ENCODE measurements around the gene MST1. TPM values are rescaled to one million over a fixed set of nuclear protein-coding genes. Genes with fewer than 3 reads are reported as not detected.

MST1 gene
- total RNA-seq, 4 donors from 2014 or later: 11.7 to 23.7 (median 17.0) TPM

DNA sequence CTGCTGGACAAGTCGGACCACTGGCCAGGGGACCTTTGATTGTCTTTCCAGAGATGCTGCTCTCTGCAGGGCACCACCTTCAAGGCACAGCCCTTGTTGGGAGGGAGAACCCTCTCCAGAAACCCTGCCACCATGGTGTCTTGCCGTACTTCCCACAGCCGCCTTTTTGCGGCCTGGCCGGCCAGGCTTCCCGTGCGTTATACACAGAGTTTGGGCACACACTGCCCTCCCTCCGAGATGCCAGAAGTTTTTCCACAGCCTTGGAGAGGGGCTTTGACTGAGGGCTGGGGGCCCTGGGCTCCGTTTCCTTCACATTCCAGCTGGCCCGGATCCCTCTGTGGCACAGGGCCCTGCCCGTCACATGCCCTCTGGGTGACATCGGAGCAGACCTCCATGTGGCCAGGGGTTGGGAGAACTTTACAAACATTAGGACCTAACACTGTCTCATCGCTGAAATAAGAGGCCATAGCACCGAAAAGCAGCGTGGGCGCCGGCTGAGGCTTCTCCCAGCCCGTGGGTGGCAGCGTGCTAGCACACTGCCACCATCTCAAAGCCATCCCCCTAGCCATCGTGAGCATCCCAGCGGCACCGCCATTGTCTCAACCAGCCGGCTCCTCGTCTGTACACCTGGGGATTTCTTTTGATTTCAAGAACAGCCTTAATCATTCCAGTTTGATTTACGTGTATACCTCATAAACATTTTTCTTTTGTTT, 21.4 kb downstream of the MST1 start:
- no peaks in the 10 kb centered on the region for H3K36me3 ChIP-seq
- H3K4me3 ChIP-seq: no peak overlapping the region
- TF ChIP-seq EP300 (IDR thresholded peaks at IDR 0.05): no peak
- TF ChIP-seq, protein P1, sequence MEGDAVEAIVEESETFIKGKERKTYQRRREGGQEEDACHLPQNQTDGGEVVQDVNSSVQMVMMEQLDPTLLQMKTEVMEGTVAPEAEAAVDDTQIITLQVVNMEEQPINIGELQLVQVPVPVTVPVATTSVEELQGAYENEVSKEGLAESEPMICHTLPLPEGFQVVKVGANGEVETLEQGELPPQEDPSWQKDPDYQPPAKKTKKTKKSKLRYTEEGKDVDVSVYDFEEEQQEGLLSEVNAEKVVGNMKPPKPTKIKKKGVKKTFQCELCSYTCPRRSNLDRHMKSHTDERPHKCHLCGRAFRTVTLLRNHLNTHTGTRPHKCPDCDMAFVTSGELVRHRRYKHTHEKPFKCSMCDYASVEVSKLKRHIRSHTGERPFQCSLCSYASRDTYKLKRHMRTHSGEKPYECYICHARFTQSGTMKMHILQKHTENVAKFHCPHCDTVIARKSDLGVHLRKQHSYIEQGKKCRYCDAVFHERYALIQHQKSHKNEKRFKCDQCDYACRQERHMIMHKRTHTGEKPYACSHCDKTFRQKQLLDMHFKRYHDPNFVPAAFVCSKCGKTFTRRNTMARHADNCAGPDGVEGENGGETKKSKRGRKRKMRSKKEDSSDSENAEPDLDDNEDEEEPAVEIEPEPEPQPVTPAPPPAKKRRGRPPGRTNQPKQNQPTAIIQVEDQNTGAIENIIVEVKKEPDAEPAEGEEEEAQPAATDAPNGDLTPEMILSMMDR (IDR thresholded peaks at IDR 0.05): no peak
- no peak for TF ChIP-seq POLR2A (IDR thresholded peaks at IDR 0.05)
- DNase-seq (ENCODE audit: low spot score in 2 of 2): no peak
- WGBS, 2 donors: 57 to 64% methylated on average over 24 to 25 of the region's 25 CpGs
- no peak overlapping the region for H3K27ac ChIP-seq
- peaks cover 0 to 7% (median 0%) of the 10 kb centered on the region in 4 donors for H3K4me1 ChIP-seq
- no peaks in the 10 kb centered on the region for H3K9me3 ChIP-seq
- peaks cover 0 to 6% of the 10 kb centered on the region in 2 donors for H3K27me3 ChIP-seq

DNA sequence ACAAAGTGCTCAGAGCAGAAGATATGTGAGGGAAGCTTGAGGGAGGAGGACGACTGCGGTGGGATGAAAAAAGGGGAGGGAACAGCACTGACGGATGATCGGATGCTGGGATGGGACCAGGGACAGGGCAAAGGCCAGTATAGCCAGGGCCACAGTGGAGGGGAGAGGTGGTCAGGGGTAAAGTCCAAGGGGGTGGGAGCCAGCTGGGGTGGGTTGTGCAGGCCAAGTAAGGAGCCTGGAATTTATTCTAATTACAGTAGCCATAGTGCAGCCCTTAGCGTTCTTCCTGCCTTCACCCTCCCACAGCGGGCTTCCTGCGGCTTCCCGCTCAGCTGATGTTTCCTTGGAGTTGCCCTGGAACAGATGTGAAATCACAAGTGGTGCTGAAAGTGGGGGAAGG, 22.7 kb downstream of the MST1 start:
- H3K9me3 ChIP-seq: no peaks in the 10 kb centered on the region
- peaks cover 0 to 7% (median 0%) of the 10 kb centered on the region in 4 donors for H3K4me1 ChIP-seq
- TF ChIP-seq, protein P1 (IDR thresholded peaks at IDR 0.05): no peak
- TF ChIP-seq POLR2A (IDR thresholded peaks at IDR 0.05): no peak
- no peak for TF ChIP-seq EP300 (IDR thresholded peaks at IDR 0.05)
- no peak for DNase-seq (ENCODE audit: low spot score in 2 of 2)
- no peaks in the 10 kb centered on the region for H3K36me3 ChIP-seq
- H3K27me3 ChIP-seq: peaks cover 0 to 6% of the 10 kb centered on the region in 2 donors
- 25 to 26% methylated on average over 8 of the region's 8 CpGs for WGBS, 2 donors
- no peak overlapping the region for H3K27ac ChIP-seq
- no peak overlapping the region for H3K4me3 ChIP-seq

DNA sequence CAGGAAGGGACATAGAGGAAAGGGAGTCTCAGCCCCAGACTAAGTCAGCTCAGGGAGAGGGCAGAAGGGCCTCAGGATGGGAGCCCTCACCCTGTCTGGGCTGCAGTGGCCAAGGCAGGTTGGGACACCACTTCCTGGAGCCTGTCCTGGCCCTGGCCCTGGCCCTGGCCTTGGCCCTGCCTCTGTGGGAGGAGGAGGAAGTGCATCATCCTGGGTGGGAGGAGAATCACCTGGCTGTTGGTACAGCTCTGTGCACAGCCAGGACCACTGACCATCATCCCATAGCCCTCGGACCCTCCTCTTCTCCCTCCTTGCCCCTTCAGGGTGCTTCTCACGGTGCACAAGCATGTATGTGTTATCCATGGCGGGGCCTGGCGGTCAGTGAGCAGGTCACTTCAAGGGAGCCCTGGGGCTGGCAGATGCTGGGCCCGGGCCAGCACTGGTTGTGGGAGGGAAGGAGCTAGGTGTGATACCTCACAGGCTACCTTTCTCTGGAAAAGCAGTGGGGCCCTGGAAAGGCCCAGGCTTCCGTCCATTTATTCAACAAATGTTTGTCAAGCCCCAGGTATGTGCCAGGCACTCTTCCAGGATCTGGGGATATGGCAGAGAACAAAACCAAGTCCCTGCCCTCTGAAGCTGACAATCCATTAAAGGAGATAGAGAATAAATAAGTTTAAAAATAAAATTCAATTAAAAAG, 23.3 kb downstream of the MST1 start:
- H3K4me3 ChIP-seq: no peak overlapping the region
- H3K9me3 ChIP-seq: no peaks in the 10 kb centered on the region
- H3K4me1 ChIP-seq: peaks cover 0 to 7% (median 0%) of the 10 kb centered on the region in 4 donors
- no peak for DNase-seq (ENCODE audit: low spot score in 2 of 2)
- 90 to 91% methylated on average over 6 of the region's 6 CpGs for WGBS, 2 donors
- no peaks in the 10 kb centered on the region for H3K36me3 ChIP-seq
- H3K27ac ChIP-seq: no peak overlapping the region
- peaks cover 0 to 6% of the 10 kb centered on the region in 2 donors for H3K27me3 ChIP-seq
- TF ChIP-seq EP300 (IDR thresholded peaks at IDR 0.05) (no peak), POLR2A (IDR thresholded peaks at IDR 0.05) (no peak)
- TF ChIP-seq, protein P1 (IDR thresholded peaks at IDR 0.05): no peak

GRCh38 chr3:49664300-49664699, 25.0 kb downstream of the MST1 start:
- no peaks in the 10 kb centered on the region for H3K9me3 ChIP-seq
- no peak overlapping the region for H3K4me3 ChIP-seq
- H3K4me1 ChIP-seq: peaks cover 0 to 7% (median 0%) of the 10 kb centered on the region in 4 donors
- TF ChIP-seq, protein P1 (IDR thresholded peaks at IDR 0.05): no peak
- no peak for TF ChIP-seq EP300 (IDR thresholded peaks at IDR 0.05)
- no peak for TF ChIP-seq POLR2A (IDR thresholded peaks at IDR 0.05)
- H3K36me3 ChIP-seq: peaks cover 0 to 8% (median 0%) of the 10 kb centered on the region in 3 donors
- no peak for DNase-seq (ENCODE audit: low spot score in 2 of 2)
- H3K27ac ChIP-seq: no peak overlapping the region
- WGBS, 2 donors: 83 to 89% methylated on average over 9 to 10 of the region's 11 CpGs
- H3K27me3 ChIP-seq: peaks cover 0 to 6% of the 10 kb centered on the region in 2 donors

DNA sequence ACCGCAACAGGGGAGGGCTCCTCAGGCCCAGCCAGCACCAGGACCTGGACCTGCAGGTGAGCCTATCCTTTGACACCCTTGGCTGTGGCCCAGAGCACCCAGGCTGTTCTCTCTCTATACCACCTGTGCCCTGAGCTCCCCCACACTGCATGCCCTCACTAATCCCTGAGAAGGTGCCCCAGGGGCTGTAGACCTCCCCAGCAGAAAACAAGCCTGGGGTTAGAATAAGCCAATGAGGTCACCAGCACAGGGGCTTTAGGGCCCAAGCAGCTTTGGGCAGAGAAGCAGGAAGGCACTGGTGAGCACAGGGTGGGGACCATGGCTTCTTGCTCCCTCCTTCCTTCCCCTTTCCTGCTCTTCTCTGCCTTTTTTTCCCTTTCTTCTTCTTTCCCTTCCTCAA, 25.4 kb downstream of the MST1 start:
- no peak for TF ChIP-seq POLR2A (IDR thresholded peaks at IDR 0.05)
- TF ChIP-seq, protein P1 (IDR thresholded peaks at IDR 0.05): no peak
- no peak for TF ChIP-seq EP300 (IDR thresholded peaks at IDR 0.05)
- H3K4me1 ChIP-seq: peaks cover 0 to 7% (median 0%) of the 10 kb centered on the region in 4 donors
- no peak overlapping the region for H3K4me3 ChIP-seq
- no peak overlapping the region for H3K27ac ChIP-seq
- peaks cover 0 to 6% of the 10 kb centered on the region in 2 donors for H3K27me3 ChIP-seq
- WGBS, 2 donors: 80 to 100% methylated on average over 1 of the region's 1 CpG
- no peaks in the 10 kb centered on the region for H3K9me3 ChIP-seq
- no peak for DNase-seq (ENCODE audit: low spot score in 2 of 2)
- H3K36me3 ChIP-seq: peaks cover 0 to 8% (median 0%) of the 10 kb centered on the region in 3 donors
